Upper lobe of left lung (tissue), 6 donors: ENCODE measurements around the gene PLPPR1. TPM values are rescaled to one million over a fixed set of nuclear protein-coding genes. Genes with fewer than 3 reads are reported as not detected.

Experiments
- ATAC-seq, 2 donors: fragments of 200-7000 bp; cut with Tn5 transposase; one replicate each; pipeline ENCODE4 v1.9.1; 2022; ENCODE audit warnings: mild to moderate bottlenecking in 2 of 2, moderate library complexity in 2 of 2; ENCODE audit not compliant: low FRiP score in 2 of 2
- DNase-seq, 2 donors: peaks; one replicate each; pipeline ENCODE4 v3.0.0-alpha.2; 2019 to 2020
- H3K27ac ChIP-seq, 4 donors: fragments of 200-600 bp; sonication (generic); one replicate each; pipeline ENCODE4 v1.5.1; 2016 to 2019
- H3K27me3 ChIP-seq, 4 donors: fragments of 200-600 bp; sonication (generic); one replicate each; pipeline ENCODE4 v1.5.1; 2017 to 2019
- H3K36me3 ChIP-seq, 4 donors: fragments of 200-600 bp; sonication (generic); one replicate each; pipeline ENCODE4 v1.5.1; 2016 to 2019
- H3K4me1 ChIP-seq, 4 donors: fragments of 200-600 bp; sonication (generic); one replicate each; pipeline ENCODE4 v1.5.1; 2018 to 2019
- H3K4me3 ChIP-seq, 4 donors: fragments of 200-600 bp; sonication (generic); one replicate each; pipeline ENCODE4 v1.5.1; 2017 to 2019; ENCODE audit warnings: mild to moderate bottlenecking in 2 of 4, moderate library complexity in 1 of 4
- H3K9me3 ChIP-seq, 4 donors: fragments of 200-600 bp; sonication (generic); one replicate each; pipeline ENCODE4 v1.5.1; 2018 to 2019
- EP300 ChIP-seq, 4 donors: sonication (generic); formaldehyde crosslinking; IDR thresholded peaks; one replicate each; pipeline ENCODE4 v1.5.1; 2017; ENCODE audit warnings: antibody characterized with exemption in 4 of 4, control low read depth in 2 of 4
- POLR2A ChIP-seq, 4 donors: fragments of 450-650 bp; IDR thresholded peaks; one replicate each; pipeline ENCODE4 v1.5.1; 2016 to 2017; ENCODE audit warnings: antibody characterized with exemption in 4 of 4, mild to moderate bottlenecking in 2 of 4
- POLR2AphosphoS5 ChIP-seq, 2 donors: sonication (generic); formaldehyde crosslinking; IDR thresholded peaks; one replicate each; pipeline ENCODE4 v1.5.1; 2017; ENCODE audit warnings: antibody characterized with exemption in 2 of 2
- WGBS, 2 donors: methylation state at CpG; one replicate each; pipeline ENCODE4 v1.1.5; 2017 to 2018; 5-methylcytosine and 5-hydroxymethylcytosine counted together
- total RNA-seq, 6 donors: library from RNA; depleted of rRNA in 4 of 6; stranded (reverse); fragments of >200 nt in 4 of 6; gene quantifications; one replicate each; pipeline versions ENCODE4 v1.1.0 to v1.2.1, GENCODE V29; 2016 to 2021
- TF ChIP-seq, protein P1 (sequence below), 6 experiments: fragments of 450-650 bp in 4 of 6; fragments of 200-600 bp in 2 of 6; sonication (generic) in 2 of 6; IDR thresholded peaks; one replicate each; pipeline ENCODE4 v1.5.1; 2016 to 2019; ENCODE audit warnings: antibody characterized with exemption in 6 of 6
- donor health status: DM: no; HTN: no; CAD: no; lungs with moderate emphysema.
- donor health status: DM: no; HTN: yes; CAD: no; lungs with severe emphysema.

Gene PLPPR1
- total RNA-seq, 6 donors from 2014 or later: 0.44 to 5.1 (median 2.7) TPM; not detected in 1

- Histone ChIP-seq H3K27ac (no peak overlapping the region), H3K4me3 (no peak overlapping the region), H3K9me3 (no peaks in the 10 kb centered on the region), H3K36me3 (no peaks in the 10 kb centered on the region), H3K27me3 (no peaks in the 10 kb centered on the region), H3K4me1 (no peaks in the 10 kb centered on the region)
- TF ChIP-seq, protein P1, sequence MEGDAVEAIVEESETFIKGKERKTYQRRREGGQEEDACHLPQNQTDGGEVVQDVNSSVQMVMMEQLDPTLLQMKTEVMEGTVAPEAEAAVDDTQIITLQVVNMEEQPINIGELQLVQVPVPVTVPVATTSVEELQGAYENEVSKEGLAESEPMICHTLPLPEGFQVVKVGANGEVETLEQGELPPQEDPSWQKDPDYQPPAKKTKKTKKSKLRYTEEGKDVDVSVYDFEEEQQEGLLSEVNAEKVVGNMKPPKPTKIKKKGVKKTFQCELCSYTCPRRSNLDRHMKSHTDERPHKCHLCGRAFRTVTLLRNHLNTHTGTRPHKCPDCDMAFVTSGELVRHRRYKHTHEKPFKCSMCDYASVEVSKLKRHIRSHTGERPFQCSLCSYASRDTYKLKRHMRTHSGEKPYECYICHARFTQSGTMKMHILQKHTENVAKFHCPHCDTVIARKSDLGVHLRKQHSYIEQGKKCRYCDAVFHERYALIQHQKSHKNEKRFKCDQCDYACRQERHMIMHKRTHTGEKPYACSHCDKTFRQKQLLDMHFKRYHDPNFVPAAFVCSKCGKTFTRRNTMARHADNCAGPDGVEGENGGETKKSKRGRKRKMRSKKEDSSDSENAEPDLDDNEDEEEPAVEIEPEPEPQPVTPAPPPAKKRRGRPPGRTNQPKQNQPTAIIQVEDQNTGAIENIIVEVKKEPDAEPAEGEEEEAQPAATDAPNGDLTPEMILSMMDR (IDR thresholded peaks at IDR 0.05): no peak
- TF ChIP-seq EP300 (IDR thresholded peaks at IDR 0.05) (no peak), POLR2AphosphoS5 (IDR thresholded peaks at IDR 0.05) (no peak), POLR2A (IDR thresholded peaks at IDR 0.05) (no peak)
- no peak for DNase-seq
- 78 to 89% methylated on average over 5 of the region's 5 CpGs for WGBS, 2 donors
- ATAC-seq: no peak
These were observed 325.7 kb downstream of the PLPPR1 start for GRCh38 chr9:101354143-101354764.

DNA sequence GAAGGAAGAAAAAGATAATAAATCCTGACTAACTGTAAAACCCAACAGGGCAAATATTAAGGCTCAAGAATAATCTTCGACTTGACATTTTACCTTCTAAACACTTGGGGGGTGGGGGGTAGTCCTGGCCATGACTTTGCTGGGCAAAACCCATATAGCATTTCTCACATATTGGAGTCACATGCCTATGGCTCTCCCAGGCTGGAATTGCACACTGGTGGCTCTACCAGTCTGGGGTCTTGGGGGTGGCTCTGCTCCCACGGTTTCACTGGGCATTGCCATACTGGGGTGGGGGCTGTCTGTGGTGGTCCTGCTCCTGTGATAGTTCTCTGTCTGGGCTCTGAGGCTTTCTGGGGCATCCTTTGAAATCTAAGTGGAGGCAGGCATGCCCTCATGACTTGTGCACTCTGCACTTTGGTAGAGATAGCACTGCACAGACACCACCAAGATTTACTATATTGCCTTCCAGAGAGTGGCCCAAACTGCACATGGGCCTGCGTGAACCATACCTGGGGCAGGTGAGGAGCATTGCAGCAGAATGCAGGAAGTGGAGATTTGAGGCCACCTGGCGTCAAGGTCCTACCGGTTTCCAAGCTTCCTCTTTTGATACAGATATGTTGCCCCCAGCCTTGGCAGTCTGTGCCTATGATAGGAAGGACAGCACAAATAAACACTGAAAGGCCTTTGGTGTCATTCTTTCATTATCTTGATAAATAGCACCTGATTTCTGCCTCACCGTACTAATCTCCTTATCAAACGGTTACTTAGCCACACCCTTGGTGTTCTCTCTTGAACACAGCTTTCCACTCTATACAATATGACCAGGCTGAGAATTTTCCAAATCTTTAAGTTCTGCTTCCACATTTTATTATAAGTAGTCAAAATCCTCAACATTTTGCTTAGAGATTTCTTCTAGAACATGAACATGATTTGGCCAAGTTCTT lies 326.5 kb downstream of the PLPPR1 start:
- no peaks in the 10 kb centered on the region for H3K27me3 ChIP-seq
- peak in 1 of 2 donors; percentile 12 for ATAC-seq
- no peak for DNase-seq
- no peak overlapping the region for H3K4me3 ChIP-seq
- no peaks in the 10 kb centered on the region for H3K9me3 ChIP-seq
- 54 to 66% methylated on average over 5 to 7 of the region's 7 CpGs for WGBS, 2 donors
- H3K36me3 ChIP-seq: no peaks in the 10 kb centered on the region
- no peaks in the 10 kb centered on the region for H3K4me1 ChIP-seq
- no peak overlapping the region for H3K27ac ChIP-seq
- TF ChIP-seq POLR2A (IDR thresholded peaks at IDR 0.05): no peak
- TF ChIP-seq POLR2AphosphoS5 (IDR thresholded peaks at IDR 0.05): no peak
- no peak for TF ChIP-seq EP300 (IDR thresholded peaks at IDR 0.05)
- TF ChIP-seq, protein P1 (IDR thresholded peaks at IDR 0.05): no peak

- Histone ChIP-seq H3K27me3 (no peaks in the 10 kb centered on the region), H3K27ac (no peak overlapping the region), H3K4me3 (no peak overlapping the region), H3K36me3 (no peaks in the 10 kb centered on the region), H3K9me3 (no peaks in the 10 kb centered on the region), H3K4me1 (no peaks in the 10 kb centered on the region)
- DNase-seq (no peak), ATAC-seq (no peak)
- WGBS, 2 donors: 100% methylated on average over 1 of the region's 1 CpG; no CpG with 5 or more reads in 1 of the 2 donors
- no peak for TF ChIP-seq POLR2A (IDR thresholded peaks at IDR 0.05)
- no peak for TF ChIP-seq POLR2AphosphoS5 (IDR thresholded peaks at IDR 0.05)
- TF ChIP-seq EP300 (IDR thresholded peaks at IDR 0.05): no peak
- TF ChIP-seq, protein P1 (IDR thresholded peaks at IDR 0.05): no peak
These were observed 328.1 kb downstream of the PLPPR1 start for GRCh38 chr9:101356619-101357018.

GRCh38 chr9:101359679-101360078 lies 331.2 kb downstream of the PLPPR1 start:
- no peak for ATAC-seq
- Histone ChIP-seq H3K4me3 (no peak overlapping the region), H3K27me3 (no peaks in the 10 kb centered on the region), H3K36me3 (no peaks in the 10 kb centered on the region), H3K27ac (no peak overlapping the region), H3K4me1 (no peaks in the 10 kb centered on the region), H3K9me3 (no peaks in the 10 kb centered on the region)
- TF ChIP-seq, protein P1 (IDR thresholded peaks at IDR 0.05): no peak
- TF ChIP-seq EP300 (IDR thresholded peaks at IDR 0.05): no peak
- TF ChIP-seq POLR2AphosphoS5 (IDR thresholded peaks at IDR 0.05): no peak
- no peak for TF ChIP-seq POLR2A (IDR thresholded peaks at IDR 0.05)
- DNase-seq: no peak
- WGBS, 2 donors: 78 to 83% methylated on average over 1 of the region's 1 CpG
